ENCODE data around the gene EIF3D. TPM values are rescaled to one million over a fixed set of nuclear protein-coding genes. Genes with fewer than 3 reads are reported as not detected.
A peak's percentile ranks its signal among the peaks of the same experiment; 100 is the strongest.

EIF3D gene
- total RNA-seq, 4 donors from 2014 or later = 200 to 272 (median 238) TPM

GRCh38 chr22:36510966-36511881 lies 17.7 kb downstream of the EIF3D start:
- TF ChIP-seq CTCF (IDR thresholded peaks at IDR 0.05) (peak; percentile 28 to 57 (median 36)), EP300 (IDR thresholded peaks at IDR 0.05) (no peak)
- H3K4me1 ChIP-seq = peaks cover 0 to 12% (median 7%) of the 10 kb centered on the region in 4 donors
- no peak overlapping the region for H3K27ac ChIP-seq
- no peak overlapping the region for H3K4me3 ChIP-seq
- peak in 1 of 2 donors; percentile 52 for DNase-seq (ENCODE audit: low spot score in 2 of 2)
- H3K36me3 ChIP-seq = peaks cover 2 to 66% (median 42%) of the 10 kb centered on the region in 3 donors
- H3K27me3 ChIP-seq = no peaks in the 10 kb centered on the region
- no peaks in the 10 kb centered on the region for H3K9me3 ChIP-seq
- 64 to 65% methylated on average over 17 of the region's 17 CpGs for WGBS, 2 donors

GRCh38 chr22:36510384-36510783 lies 18.6 kb downstream of the EIF3D start:
- Histone ChIP-seq H3K4me3 (no peak overlapping the region), H3K27ac (no peak overlapping the region), H3K27me3 (no peaks in the 10 kb centered on the region), H3K36me3 (peaks cover 2 to 58% (median 34%) of the 10 kb centered on the region in 3 donors), H3K9me3 (no peaks in the 10 kb centered on the region), H3K4me1 (peaks cover 0 to 19% (median 10%) of the 10 kb centered on the region in 4 donors)
- WGBS, 2 donors = 75 to 80% methylated on average over 3 of the region's 3 CpGs
- TF ChIP-seq POLR2A (IDR thresholded peaks at IDR 0.05) (no peak), CTCF (IDR thresholded peaks at IDR 0.05) (no peak), EP300 (IDR thresholded peaks at IDR 0.05) (no peak)
- DNase-seq (ENCODE audit: low spot score in 2 of 2) = no peak

GRCh38 chr22:36507518-36508010 lies 21.4 kb downstream of the EIF3D start:
- H3K4me3 ChIP-seq = peak overlapping the region in 3 of 4 donors; percentile 47 to 69 (median 59)
- no peak for DNase-seq (ENCODE audit: low spot score in 2 of 2)
- no peaks in the 10 kb centered on the region for H3K27me3 ChIP-seq
- TF ChIP-seq CTCF (IDR thresholded peaks at IDR 0.05) (no peak), EP300 (IDR thresholded peaks at IDR 0.05) (no peak), POLR2A (IDR thresholded peaks at IDR 0.05) (no peak)
- peak overlapping the region; percentile 83 to 91 (median 88) for H3K27ac ChIP-seq
- 92 to 93% methylated on average over 6 of the region's 6 CpGs for WGBS, 2 donors
- no peaks in the 10 kb centered on the region for H3K9me3 ChIP-seq
- H3K4me1 ChIP-seq = peaks cover 0 to 26% (median 10%) of the 10 kb centered on the region in 4 donors
- H3K36me3 ChIP-seq = peaks cover 2 to 51% (median 13%) of the 10 kb centered on the region in 3 donors

GRCh38 chr22:36506637-36507517 lies 22.1 kb downstream of the EIF3D start, which contains the start of gene FOXRED2:
Gene FOXRED2 (minus strand): TSS chr22:36507040. CDS start chr22:36506422, 618 bp downstream.
- DNase-seq (ENCODE audit: low spot score in 2 of 2) = peak; percentile 85 to 87
- Histone ChIP-seq H3K4me1 (peaks cover 0 to 26% (median 10%) of the 10 kb centered on the region in 4 donors), H3K9me3 (no peaks in the 10 kb centered on the region), H3K27me3 (no peaks in the 10 kb centered on the region), H3K4me3 (peak within 1 kb of the TSS; percentile 47 to 73 (median 64)), H3K36me3 (peaks cover 2 to 51% (median 6%) of the 10 kb centered on the region in 3 donors), H3K27ac (peak within 1 kb of the TSS; percentile 83 to 91 (median 88))
- 6 to 7% methylated on average over 55 to 66 of the region's 75 CpGs for WGBS, 2 donors
- TF ChIP-seq POLR2A (IDR thresholded peaks at IDR 0.05) = peak; percentile 80 to 90
- TF ChIP-seq CTCF (IDR thresholded peaks at IDR 0.05) = peak in 1 of 5 experiments; percentile 49
- peak in 1 of 2 donors; percentile 85 for TF ChIP-seq EP300 (IDR thresholded peaks at IDR 0.05)
